NCI-H1417 treated with DMSO at 0.1 percent for 48 hours (cell line): ENCODE data around the gene PACSIN1.

Source experiments
- DNase-seq: peaks from one replicate; lab custom pipeline; 2025; lab: John Stamatoyannopoulos, UW

The PACSIN1 gene

GRCh38 chr6:34544776-34545471, 79.0 kb downstream of the PACSIN1 start:
- no peak for DNase-seq

- DNase-seq = no peak
Measured at GRCh38 chr6:34546551-34547321, 80.9 kb downstream of the PACSIN1 start.

GRCh38 chr6:34547701-34548644, 82.1 kb downstream of the PACSIN1 start:
- no peak for DNase-seq

- no peak for DNase-seq
Measured at GRCh38 chr6:34549026-34549803, 83.3 kb downstream of the PACSIN1 start.

GRCh38 chr6:34549804-34550202, 83.9 kb downstream of the PACSIN1 start:
- DNase-seq = no peak

GRCh38 chr6:34551720-34552119, 85.8 kb downstream of the PACSIN1 start:
- no peak for DNase-seq

- no peak for DNase-seq
Measured at GRCh38 chr6:34552620-34553019, 86.7 kb downstream of the PACSIN1 start.

- no peak for DNase-seq
Measured at GRCh38 chr6:34553146-34553545, 87.3 kb downstream of the PACSIN1 start.

GRCh38 chr6:34553750-34554149, 87.9 kb downstream of the PACSIN1 start:
- no peak for DNase-seq

- DNase-seq = no peak
Measured at GRCh38 chr6:34554291-34555006, 88.6 kb downstream of the PACSIN1 start.

- DNase-seq = no peak
Measured at GRCh38 chr6:34555007-34555322, 89.1 kb downstream of the PACSIN1 start.

GRCh38 chr6:34555328-34555727, 89.5 kb downstream of the PACSIN1 start:
- DNase-seq = no peak

- DNase-seq = no peak
Measured at GRCh38 chr6:34556031-34556471, 90.2 kb downstream of the PACSIN1 start, which contains the start of gene SPDEF. TSS of gene SPDEF (minus strand) at chr6:34556329. CDS start at chr6:34544455, 11,874 bp downstream.

- DNase-seq = no peak
Measured at GRCh38 chr6:34556493-34556892, 90.6 kb downstream of the PACSIN1 start.

GRCh38 chr6:34557228-34557627, 91.4 kb downstream of the PACSIN1 start:
- DNase-seq = no peak

- DNase-seq = no peak
Measured at GRCh38 chr6:34558172-34558714, 92.4 kb downstream of the PACSIN1 start.

- no peak for DNase-seq
Measured at GRCh38 chr6:34559651-34560365, 93.9 kb downstream of the PACSIN1 start.

- DNase-seq = no peak
Measured at GRCh38 chr6:34560366-34561226, 94.7 kb downstream of the PACSIN1 start.

- no peak for DNase-seq
Measured at GRCh38 chr6:34561227-34561530, 95.3 kb downstream of the PACSIN1 start.
